Activated CD4-positive, alpha-beta memory T cell treated with anti-CD3 and anti-CD28 coated beads for 36 hours (primary cell): ENCODE measurements around the gene ARL15. TPM values are rescaled to one million over a fixed set of nuclear protein-coding genes. Genes with fewer than 3 reads are reported as not detected.

Source experiments
- CTCF ChIA-PET: fragments of 350-600 bp; sonication (Branson Sonifier 250); formaldehyde crosslinking; loops from one replicate; lab custom pipeline; 2021; ENCODE audit warnings: antibody characterized with exemption, inconsistent platforms; lab: Charles Lee
- POLR2A ChIA-PET: fragments of 350-600 bp; sonication (Branson Sonifier 250); formaldehyde crosslinking; loops from one replicate; lab custom pipeline; 2021; ENCODE audit warnings: antibody characterized with exemption; lab: Charles Lee
- DNase-seq: peaks from one replicate; pipeline ENCODE4 v3.0.0-alpha.2; 2020
- H3K27ac Mint-ChIP-seq: one replicate; pipeline ENCODE4 v1.8.0; 2021; ENCODE audit warnings: mixed read lengths
- H3K27me3 Mint-ChIP-seq: one replicate; pipeline ENCODE4 v1.8.0; 2021; ENCODE audit warnings: mixed read lengths
- H3K36me3 Mint-ChIP-seq: one replicate; pipeline ENCODE4 v1.8.0; 2021; ENCODE audit warnings: mixed read lengths
- H3K4me1 Mint-ChIP-seq: one replicate; pipeline ENCODE4 v1.8.0; 2021; ENCODE audit warnings: low read depth, mixed read lengths
- H3K4me3 Mint-ChIP-seq: one replicate; pipeline ENCODE4 v1.8.0; 2021; ENCODE audit warnings: mild to moderate bottlenecking, mixed read lengths
- H3K9me3 Mint-ChIP-seq: one replicate; pipeline ENCODE4 v1.8.0; 2021; ENCODE audit warnings: mixed read lengths
- intact Hi-C: fragments of 100-400 bp; cut with micrococcal nuclease; formaldehyde crosslinking; loops from one replicate; pipeline ENCODE4 v1.15.1; 2023
- total RNA-seq, 2 experiments: library from RNA; stranded (reverse); gene quantifications; one replicate each; pipeline ENCODE4 v1.2.3, GENCODE V29; 2021

Gene ARL15
- total RNA-seq, 2 experiments from 2014 or later, result 4.5 to 5.5 TPM

- H3K27ac Mint-ChIP-seq, result no peak overlapping the region
- ChIA-PET CTCF (interaction anchor here (0.7 kb wide), 1 partner anchor 17 kb away, joined by 3 read pairs; no protein-coding TSS in a partner anchor), POLR2A (no interaction called here)
- peaks cover 4% of the 10 kb centered on the region for H3K4me1 Mint-ChIP-seq
- no peaks in the 10 kb centered on the region for H3K27me3 Mint-ChIP-seq
- H3K36me3 Mint-ChIP-seq, result no peaks in the 10 kb centered on the region
- no peaks in the 10 kb centered on the region for H3K9me3 Mint-ChIP-seq
- intact Hi-C loops, result loop anchor here (5.0 kb wide), 1 partner anchor 1265 kb away; no protein-coding TSS in a partner anchor
- H3K4me3 Mint-ChIP-seq, result no peak overlapping the region
- DNase-seq, result no peak
Measured at GRCh38 chr5:54211912-54212311, 98.5 kb downstream of the ARL15 start.

GRCh38 chr5:54207566-54207965 is 102.8 kb downstream of the ARL15 start:
- DNase-seq, result no peak
- ChIA-PET POLR2A (no interaction called here), CTCF (interaction anchor here (0.7 kb wide), 1 partner anchor 331 kb away, joined by 3 read pairs; no protein-coding TSS in a partner anchor)
- H3K4me1 Mint-ChIP-seq, result peaks cover 4% of the 10 kb centered on the region
- H3K27ac Mint-ChIP-seq, result no peak overlapping the region
- H3K4me3 Mint-ChIP-seq, result no peak overlapping the region
- H3K9me3 Mint-ChIP-seq, result peaks cover under 1% of the 10 kb centered on the region
- H3K27me3 Mint-ChIP-seq, result no peaks in the 10 kb centered on the region
- intact Hi-C loops, result no loop called here
- peaks cover 5% of the 10 kb centered on the region for H3K36me3 Mint-ChIP-seq

GRCh38 chr5:54206580-54207229 is 103.7 kb downstream of the ARL15 start:
- CTCF ChIA-PET, result no interaction called here
- Mint-ChIP-seq H3K9me3 (peaks cover 6% of the 10 kb centered on the region), H3K27me3 (no peaks in the 10 kb centered on the region), H3K27ac (no peak overlapping the region), H3K36me3 (peaks cover 7% of the 10 kb centered on the region), H3K4me3 (no peak overlapping the region), H3K4me1 (no peaks in the 10 kb centered on the region)
- no peak for DNase-seq
- intact Hi-C loops, result no loop called here
- POLR2A ChIA-PET, result no interaction called here

GRCh38 chr5:54205918-54206317 is 104.5 kb downstream of the ARL15 start:
- Mint-ChIP-seq H3K4me3 (no peak overlapping the region), H3K4me1 (no peaks in the 10 kb centered on the region), H3K27ac (no peak overlapping the region), H3K9me3 (peaks cover 13% of the 10 kb centered on the region), H3K27me3 (no peaks in the 10 kb centered on the region), H3K36me3 (peaks cover 11% of the 10 kb centered on the region)
- DNase-seq, result no peak
- ChIA-PET POLR2A (no interaction called here), CTCF (interaction anchor here (1.1 to 1.4 kb wide), 3 partner anchors 23 to 730 kb away, joined by 3 read pairs; no protein-coding TSS in a partner anchor)
- intact Hi-C loops, result no loop called here

- Mint-ChIP-seq H3K27ac (no peak overlapping the region), H3K9me3 (peaks cover 18% of the 10 kb centered on the region)
- intact Hi-C loops, result no loop called here
Measured at GRCh38 chr5:54205453-54205852, 104.9 kb downstream of the ARL15 start.

GRCh38 chr5:54197018-54197417 is 113.4 kb downstream of the ARL15 start:
- no peak for DNase-seq
- peaks cover 18% of the 10 kb centered on the region for H3K9me3 Mint-ChIP-seq
- intact Hi-C loops, result no loop called here
- H3K4me1 Mint-ChIP-seq, result peaks cover 6% of the 10 kb centered on the region
- H3K27me3 Mint-ChIP-seq, result no peaks in the 10 kb centered on the region
- no peak overlapping the region for H3K27ac Mint-ChIP-seq
- ChIA-PET POLR2A (no interaction called here), CTCF (interaction anchor here (3.8 kb wide), 1 partner anchor 32 kb away, joined by 10 read pairs; no protein-coding TSS in a partner anchor)
- peaks cover 8% of the 10 kb centered on the region for H3K36me3 Mint-ChIP-seq
- H3K4me3 Mint-ChIP-seq, result no peak overlapping the region

More at GRCh38 chr5:54205453-54205852, 104.9 kb downstream of the ARL15 start:
- Mint-ChIP-seq H3K36me3 (peaks cover 15% of the 10 kb centered on the region), H3K4me1 (no peaks in the 10 kb centered on the region), H3K4me3 (no peak overlapping the region), H3K27me3 (no peaks in the 10 kb centered on the region)
- CTCF ChIA-PET, result interaction anchor here (1.1 to 1.4 kb wide), 3 partner anchors 23 to 729 kb away, joined by 3 read pairs; no protein-coding TSS in a partner anchor
- POLR2A ChIA-PET, result no interaction called here
- DNase-seq, result no peak

GRCh38 chr5:54195701-54196100 is 114.7 kb downstream of the ARL15 start:
- no peaks in the 10 kb centered on the region for H3K27me3 Mint-ChIP-seq
- H3K36me3 Mint-ChIP-seq, result peaks cover 3% of the 10 kb centered on the region
- intact Hi-C loops, result no loop called here
- ChIA-PET POLR2A (no interaction called here), CTCF (interaction anchor here (3.8 kb wide), 1 partner anchor 34 kb away, joined by 10 read pairs; no protein-coding TSS in a partner anchor)
- peaks cover 8% of the 10 kb centered on the region for H3K9me3 Mint-ChIP-seq
- H3K4me3 Mint-ChIP-seq, result no peak overlapping the region
- DNase-seq, result no peak
- peaks cover 6% of the 10 kb centered on the region for H3K4me1 Mint-ChIP-seq
- H3K27ac Mint-ChIP-seq, result no peak overlapping the region

GRCh38 chr5:54194318-54194717 is 116.1 kb downstream of the ARL15 start:
- no peaks in the 10 kb centered on the region for H3K27me3 Mint-ChIP-seq
- CTCF ChIA-PET, result interaction anchor here (0.6 to 3.8 kb wide), 2 partner anchors 35 to 502 kb away, joined by 3 to 10 read pairs; no protein-coding TSS in a partner anchor
- H3K4me3 Mint-ChIP-seq, result no peak overlapping the region
- H3K36me3 Mint-ChIP-seq, result no peaks in the 10 kb centered on the region
- H3K27ac Mint-ChIP-seq, result no peak overlapping the region
- no peaks in the 10 kb centered on the region for H3K9me3 Mint-ChIP-seq
- intact Hi-C loops, result no loop called here
- H3K4me1 Mint-ChIP-seq, result peaks cover 6% of the 10 kb centered on the region
- DNase-seq, result no peak
- POLR2A ChIA-PET, result no interaction called here

- Mint-ChIP-seq H3K4me3 (no peak overlapping the region), H3K36me3 (peaks cover 2% of the 10 kb centered on the region), H3K27me3 (no peaks in the 10 kb centered on the region), H3K9me3 (peaks cover 2% of the 10 kb centered on the region), H3K27ac (no peak overlapping the region), H3K4me1 (no peaks in the 10 kb centered on the region)
- no peak for DNase-seq
- intact Hi-C loops, result no loop called here
- CTCF ChIA-PET, result no interaction called here
- POLR2A ChIA-PET, result no interaction called here
Measured at GRCh38 chr5:54187694-54188093, 122.7 kb downstream of the ARL15 start.

- H3K4me1 Mint-ChIP-seq, result no peaks in the 10 kb centered on the region
- H3K4me3 Mint-ChIP-seq, result no peak overlapping the region
- H3K27me3 Mint-ChIP-seq, result no peaks in the 10 kb centered on the region
- H3K36me3 Mint-ChIP-seq, result peaks cover 2% of the 10 kb centered on the region
- H3K27ac Mint-ChIP-seq, result no peak overlapping the region
- ChIA-PET CTCF (no interaction called here), POLR2A (no interaction called here)
- DNase-seq, result no peak
- peaks cover 2% of the 10 kb centered on the region for H3K9me3 Mint-ChIP-seq
- intact Hi-C loops, result no loop called here
Measured at GRCh38 chr5:54186912-54187445, 123.4 kb downstream of the ARL15 start.

GRCh38 chr5:54186108-54186507 is 124.3 kb downstream of the ARL15 start:
- no peaks in the 10 kb centered on the region for H3K4me1 Mint-ChIP-seq
- H3K4me3 Mint-ChIP-seq, result no peak overlapping the region
- peaks cover 2% of the 10 kb centered on the region for H3K36me3 Mint-ChIP-seq
- H3K9me3 Mint-ChIP-seq, result peaks cover 2% of the 10 kb centered on the region
- no peaks in the 10 kb centered on the region for H3K27me3 Mint-ChIP-seq
- no peak for DNase-seq
- CTCF ChIA-PET, result no interaction called here
- POLR2A ChIA-PET, result no interaction called here
- intact Hi-C loops, result no loop called here
- no peak overlapping the region for H3K27ac Mint-ChIP-seq

- no peak overlapping the region for H3K4me3 Mint-ChIP-seq
- H3K4me1 Mint-ChIP-seq, result no peaks in the 10 kb centered on the region
- POLR2A ChIA-PET, result no interaction called here
- intact Hi-C loops, result no loop called here
- H3K27ac Mint-ChIP-seq, result no peak overlapping the region
- H3K9me3 Mint-ChIP-seq, result peaks cover 2% of the 10 kb centered on the region
- CTCF ChIA-PET, result no interaction called here
- peaks cover 3% of the 10 kb centered on the region for H3K36me3 Mint-ChIP-seq
- no peak for DNase-seq
- no peaks in the 10 kb centered on the region for H3K27me3 Mint-ChIP-seq
Measured at GRCh38 chr5:54184806-54185205, 125.6 kb downstream of the ARL15 start.
